Gastroesophageal sphincter (tissue), 3 donors: ENCODE results near the gene DACH1.

Source experiments
- CTCF ChIP-seq, 4 experiments: fragments of 200-600 bp in 2 of 4; fragments of 450-650 bp in 2 of 4; sonication (generic) in 1 of 4; IDR thresholded peaks; one replicate each; pipeline ENCODE4 v1.5.1; 2017 to 2019; ENCODE audit warnings: antibody characterized with exemption in 4 of 4, mild to moderate bottlenecking in 2 of 4, moderate library complexity in 2 of 4
- EP300 ChIP-seq: sonication (generic); formaldehyde crosslinking; IDR thresholded peaks from one replicate; pipeline ENCODE4 v1.6.1; 2017; ENCODE audit warnings: antibody characterized with exemption, mild to moderate bottlenecking
- POLR2A ChIP-seq, 2 donors: fragments of 450-650 bp; IDR thresholded peaks; one replicate each; pipeline ENCODE4 v1.6.1; 2017; ENCODE audit warnings: antibody characterized with exemption in 2 of 2, mild to moderate bottlenecking in 2 of 2, moderate library complexity in 1 of 2
- POLR2AphosphoS5 ChIP-seq: sonication (generic); formaldehyde crosslinking; IDR thresholded peaks from one replicate; pipeline ENCODE4 v1.6.1; 2017; ENCODE audit warnings: antibody characterized with exemption

DNA sequence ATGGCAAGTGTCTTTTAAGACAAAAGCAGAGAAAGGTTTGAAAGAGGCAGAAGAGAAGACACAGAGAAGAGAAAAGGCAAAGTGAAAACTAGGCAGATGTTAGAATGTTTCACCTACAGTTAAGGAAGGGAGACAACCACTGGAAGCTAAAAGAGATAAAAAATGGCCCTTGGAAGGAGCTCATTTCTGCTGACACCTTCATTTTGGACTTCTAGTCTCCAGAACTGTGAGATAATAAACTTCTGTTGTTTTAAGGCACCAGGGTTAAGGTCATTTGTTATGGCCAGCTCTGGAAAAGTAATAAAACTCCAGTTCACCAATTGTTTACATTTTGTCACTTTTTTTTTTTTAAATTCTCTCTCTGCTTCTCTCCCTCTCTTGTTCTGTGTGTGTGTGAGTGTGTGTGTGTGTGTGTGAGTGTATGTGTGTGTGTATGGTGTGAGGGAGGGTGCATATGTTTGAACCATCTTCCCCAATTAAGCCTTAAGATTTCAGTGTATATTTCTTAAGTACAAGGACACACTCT lies 374.6 kb downstream of the DACH1 start:
- TF ChIP-seq POLR2AphosphoS5 (no peak), CTCF (IDR thresholded peaks at IDR 0.05) (no peak), POLR2A (IDR thresholded peaks at IDR 0.05) (no peak), EP300 (no peak)
